Activated naive CD4-positive, alpha-beta T cell treated with anti-CD3 and anti-CD28 coated beads, Interleukin-2, amount 10 ng/mL, durations not matched to agents 5 hours and 36 hours (primary cell): ENCODE data around the gene CDH15. TPM values are rescaled to one million over a fixed set of nuclear protein-coding genes. Genes with fewer than 3 reads are reported as not detected.

Experiments used
- total RNA-seq, 2 experiments: library from RNA; stranded (reverse); gene quantifications; one replicate each; pipeline ENCODE4 v1.2.3, GENCODE V29; 2021

Gene CDH15
- total RNA-seq, result not detected

DNA sequence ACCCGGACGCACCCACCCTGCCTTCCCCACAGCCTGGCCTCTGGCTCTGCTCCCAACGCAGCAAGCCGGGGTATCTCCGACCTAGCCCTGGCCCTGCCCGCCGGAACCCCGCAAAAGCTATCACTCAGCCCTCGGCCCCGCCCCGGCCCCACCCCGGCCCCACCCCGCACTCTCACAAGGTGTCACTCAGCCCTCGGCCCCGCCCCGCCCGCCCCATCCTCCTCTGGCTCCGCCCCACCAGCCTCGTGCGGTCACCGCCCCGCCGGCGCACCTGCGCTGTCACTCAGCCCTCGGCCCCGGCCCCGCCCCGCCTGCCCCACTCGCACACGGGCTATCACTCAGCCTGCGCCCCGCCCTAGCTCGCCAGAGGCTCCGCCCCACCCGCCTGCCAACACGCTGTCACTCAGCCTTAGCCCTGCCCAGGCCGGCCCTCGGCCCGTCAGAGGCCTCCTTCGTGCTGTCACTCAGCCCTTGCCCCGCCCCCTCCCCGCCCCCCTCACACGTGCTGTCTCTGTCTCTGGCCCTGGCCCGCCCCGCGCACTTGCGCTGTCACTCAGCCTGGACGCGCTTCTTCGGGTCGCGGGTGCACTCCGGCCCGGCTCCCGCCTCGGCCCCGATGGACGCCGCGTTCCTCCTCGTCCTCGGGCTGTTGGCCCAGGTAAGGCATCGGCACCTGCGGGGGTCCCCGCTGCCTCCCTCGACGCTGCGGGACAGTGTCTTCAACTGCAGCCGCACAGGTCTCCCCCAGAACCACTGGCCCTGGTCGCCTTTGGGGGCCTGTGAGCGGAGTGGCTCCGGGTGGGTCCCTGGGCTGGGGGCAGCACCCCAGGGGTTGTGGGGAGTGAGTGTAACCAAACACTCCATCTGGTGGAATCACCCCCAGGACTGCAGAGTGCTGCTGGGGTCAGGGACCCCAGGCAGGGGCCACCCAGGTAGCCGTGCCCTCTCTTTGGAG lies at the start of gene CDH15:
Gene CDH15, plus strand, starts transcription at position 533 of the 955 bp plus-strand sequence. Its CDS starts 84 bp downstream, at position 617.

DNA sequence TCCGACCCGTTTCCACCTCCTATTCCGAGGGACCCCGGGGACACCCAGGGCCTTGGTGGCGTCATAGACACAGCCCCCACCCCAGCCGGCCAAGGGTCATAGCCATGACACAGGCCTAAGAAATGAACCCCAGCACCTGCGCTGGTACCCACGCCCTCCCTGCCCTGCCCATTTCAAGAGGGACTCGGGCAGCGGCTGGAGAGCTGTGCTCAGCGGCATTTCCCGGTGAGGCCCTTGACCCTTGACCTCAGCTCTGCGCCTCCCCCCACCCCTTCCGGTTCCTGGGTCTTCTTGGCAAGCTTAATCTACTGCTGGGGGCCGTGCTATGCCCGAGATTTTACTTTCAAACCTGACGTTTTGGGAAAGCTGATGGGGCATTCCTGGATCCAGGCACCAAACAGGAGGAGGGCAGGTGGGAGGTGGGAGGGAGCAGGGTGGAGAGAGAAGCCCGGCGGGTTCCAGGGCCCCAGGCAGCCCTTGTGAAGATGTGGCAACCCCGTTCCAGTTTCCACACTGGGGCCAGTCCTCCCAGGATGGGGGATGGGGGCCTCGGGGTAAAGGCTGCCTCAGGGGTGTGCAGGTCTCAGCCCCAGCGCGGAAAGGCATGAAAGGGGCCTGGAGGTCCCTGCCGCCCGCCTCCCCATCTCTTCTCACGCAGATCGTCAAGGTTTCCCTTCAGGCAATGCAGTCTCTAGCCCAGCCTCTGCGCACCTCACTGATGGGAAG lies 28.7 kb downstream of the CDH15 start, which contains the start of gene SLC22A31:
Gene SLC22A31, minus strand, starts transcription at position 414 of the 726 bp plus-strand sequence. Its CDS starts 36 bp downstream, at position 378.

DNA sequence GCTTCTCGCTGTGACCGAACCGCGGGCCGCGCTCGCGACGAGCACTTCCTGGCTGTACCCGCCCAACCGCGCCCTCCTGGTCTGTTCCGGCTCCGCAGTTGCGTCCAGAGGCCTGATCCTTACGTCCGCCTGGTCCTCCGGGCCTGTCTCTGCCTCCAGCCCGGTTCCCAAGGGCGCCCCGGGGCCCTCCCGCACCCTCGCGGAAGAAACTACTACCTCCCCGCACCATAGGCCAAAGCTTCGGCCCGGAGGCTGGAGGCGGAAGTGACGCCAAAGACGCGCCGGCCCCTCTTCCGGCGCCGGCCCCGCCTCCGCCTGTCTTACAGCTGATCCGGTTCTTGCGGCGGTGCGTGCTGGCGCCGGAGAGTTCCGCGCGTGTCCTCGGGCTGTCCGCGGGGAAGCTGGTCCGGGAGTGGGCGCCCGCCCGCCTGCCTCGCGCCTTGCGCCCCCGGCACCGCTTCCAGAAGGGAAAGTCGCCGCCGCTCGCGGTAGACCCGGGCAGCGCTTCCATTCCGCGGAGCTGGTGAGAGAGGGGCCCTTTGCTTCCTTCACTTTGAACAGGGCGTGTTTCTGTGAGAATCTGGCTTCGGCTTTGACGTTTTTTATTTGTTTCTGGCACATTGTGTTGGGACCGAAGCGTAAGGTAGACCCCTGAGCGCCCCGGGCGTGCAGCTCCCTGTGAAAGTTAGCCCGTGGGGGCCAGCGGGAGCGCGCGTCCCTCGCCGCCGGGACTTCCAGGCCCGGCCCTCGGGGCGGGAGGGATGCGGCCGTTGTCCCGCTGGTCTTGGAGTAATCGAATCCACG lies 46.0 kb downstream of the CDH15 start, which contains the start of gene ZNF778:
Gene ZNF778, plus strand, starts transcription at position 316 of the 804 bp plus-strand sequence. CDS start 3,425 bp downstream, outside the sequence.

Other genes starting within 250 kb of the CDH15 start
- under 1 TPM in 1 of 2 experiments, not detected in 1; 0.08 TPM for gene CBFA2T3, start 194.5 kb upstream of the CDH15 start, total RNA-seq
- gene ACSF3, start 77.9 kb upstream of the CDH15 start, total RNA-seq, result 10 to 100 TPM; 52.6 to 61.2 TPM
- 1 to 10 TPM; 1.5 to 2.6 TPM for gene SLC22A31, start 28.8 kb downstream of the CDH15 start, total RNA-seq
- gene ZNF778, start 46.0 kb downstream of the CDH15 start, total RNA-seq, result 1 to 10 TPM; 6.8 to 9.2 TPM